Midbrain (tissue), 1 donor: ENCODE data around the gene GPI.
"Not testable (repeated sequence)": the region's sequence is repeated elsewhere in the genome, so short reads cannot be mapped to it uniquely, and the experiment has no call there.

Source experiments
- DNase-seq: peaks from one replicate; lab custom pipeline; 2025; lab: John Stamatoyannopoulos, UW

Gene GPI

GRCh38 chr19:34367624-34367957 lies 2.6 kb downstream of the GPI start:
- DNase-seq, result no peak

- DNase-seq, result no peak
Measured at GRCh38 chr19:34368338-34368737, 3.3 kb downstream of the GPI start.

GRCh38 chr19:34369166-34369565 lies 4.2 kb downstream of the GPI start:
- DNase-seq, result not testable (repeated sequence)

GRCh38 chr19:34370117-34370516 lies 5.1 kb downstream of the GPI start:
- DNase-seq, result no peak

GRCh38 chr19:34370983-34371382 lies 6.0 kb downstream of the GPI start:
- no peak for DNase-seq

- DNase-seq, result no peak
Measured at GRCh38 chr19:34373601-34374288, 8.7 kb downstream of the GPI start.

- no peak for DNase-seq
Measured at GRCh38 chr19:34375598-34375997, 10.6 kb downstream of the GPI start.

GRCh38 chr19:34380639-34381241 lies 15.7 kb downstream of the GPI start:
- no peak for DNase-seq

GRCh38 chr19:34381399-34382251 lies 16.6 kb downstream of the GPI start:
- DNase-seq, result no peak

GRCh38 chr19:34382471-34382870 lies 17.5 kb downstream of the GPI start:
- no peak for DNase-seq

- DNase-seq, result no peak
Measured at GRCh38 chr19:34383599-34383998, 18.6 kb downstream of the GPI start.

- no peak for DNase-seq
Measured at GRCh38 chr19:34386645-34387445, 21.8 kb downstream of the GPI start.

- no peak for DNase-seq
Measured at GRCh38 chr19:34387446-34387810, 22.4 kb downstream of the GPI start.

- not testable (repeated sequence) for DNase-seq
Measured at GRCh38 chr19:34388745-34389144, 23.7 kb downstream of the GPI start.

GRCh38 chr19:34391813-34392212 lies 26.8 kb downstream of the GPI start:
- no peak for DNase-seq

- DNase-seq, result no peak
Measured at GRCh38 chr19:34393031-34393430, 28.0 kb downstream of the GPI start.

GRCh38 chr19:34393629-34394028 lies 28.6 kb downstream of the GPI start:
- DNase-seq, result no peak

- no peak for DNase-seq
Measured at GRCh38 chr19:34397853-34398252, 32.9 kb downstream of the GPI start.

GRCh38 chr19:34399886-34400285 lies 34.9 kb downstream of the GPI start:
- no peak for DNase-seq

- DNase-seq, result not testable (repeated sequence)
Measured at GRCh38 chr19:34400844-34401243, 35.8 kb downstream of the GPI start.

- no peak for DNase-seq
Measured at GRCh38 chr19:34402074-34402600, 37.1 kb downstream of the GPI start.

GRCh38 chr19:34403784-34404108 lies 38.8 kb downstream of the GPI start:
- no peak for DNase-seq
